MM.1S (cell line): ENCODE measurements around the gene PIEZO2.

Experiments used
- DNase-seq: peaks from one replicate; pipeline ENCODE4 v3.0.0-alpha.2; 2015
- H2AFZ ChIP-seq: fragments of 300-600 bp; sonication (generic); 2 replicates; pipeline ENCODE4 v1.6.0; 2016; ENCODE audit warnings: antibody characterized with exemption, low read length
- H3F3A ChIP-seq: fragments of 300-600 bp; sonication (generic); 2 replicates; pipeline ENCODE4 v1.6.1; 2016; ENCODE audit warnings: mild to moderate bottlenecking, antibody characterized with exemption, low read length, moderate library complexity, mixed read lengths; ENCODE audit not compliant: insufficient read depth
- H3K27ac ChIP-seq: fragments of 300-600 bp; sonication (generic); 2 replicates; pipeline ENCODE4 v1.5.1; 2016; ENCODE audit warnings: mild to moderate bottlenecking, low read length
- H3K27me3 ChIP-seq: fragments of 300-600 bp; sonication (generic); replicated peaks from 2 replicates; pipeline ENCODE4 v1.6.0; 2016; ENCODE audit warnings: low read length; ENCODE audit not compliant: insufficient read depth
- H3K36me3 ChIP-seq: fragments of 300-600 bp; sonication (generic); replicated peaks from 2 replicates; pipeline ENCODE4 v1.6.1; 2016; ENCODE audit warnings: mild to moderate bottlenecking, low read length, mixed read lengths; ENCODE audit not compliant: insufficient read depth
- H3K4me1 ChIP-seq: fragments of 300-600 bp; sonication (generic); 2 replicates; pipeline ENCODE4 v1.6.1; 2016; ENCODE audit warnings: low read length, mixed read lengths
- H3K4me2 ChIP-seq: fragments of 300-600 bp; sonication (generic); 2 replicates; pipeline ENCODE4 v1.6.0; 2016; ENCODE audit warnings: low read depth, low read length
- H3K4me3 ChIP-seq: fragments of 300-600 bp; sonication (generic); 2 replicates; pipeline ENCODE4 v1.5.1; 2016; ENCODE audit warnings: low read length, mixed read lengths
- H3K79me2 ChIP-seq: fragments of 300-600 bp; sonication (generic); 2 replicates; pipeline ENCODE4 v1.6.1; 2016; ENCODE audit warnings: mixed run types, low read length, mixed read lengths
- H3K9ac ChIP-seq: fragments of 300-600 bp; sonication (generic); 2 replicates; pipeline ENCODE4 v1.6.1; 2016; ENCODE audit warnings: low read length, mixed read lengths
- H3K9me2 ChIP-seq: fragments of 300-600 bp; sonication (generic); replicated peaks from 2 replicates; pipeline ENCODE4 v1.6.1; 2016; ENCODE audit warnings: mild to moderate bottlenecking, low read length, mixed read lengths; ENCODE audit not compliant: insufficient read depth
- H3K9me3 ChIP-seq: fragments of 300-600 bp; sonication (generic); replicated peaks from 2 replicates; pipeline ENCODE4 v1.6.1; 2016; ENCODE audit warnings: mild to moderate bottlenecking, low read length, mixed read lengths; ENCODE audit not compliant: insufficient read depth
- H4K20me1 ChIP-seq: fragments of 300-600 bp; sonication (generic); 2 replicates; pipeline ENCODE4 v1.6.1; 2016; ENCODE audit warnings: mild to moderate bottlenecking, low read length, moderate library complexity, mixed read lengths; ENCODE audit not compliant: insufficient read depth
- EZH2 ChIP-seq: fragments of 300-600 bp; sonication (generic); optimal IDR thresholded peaks from 2 replicates; pipeline ENCODE3; 2017; ENCODE audit warnings: low read depth, mild to moderate bottlenecking, antibody characterized with exemption, low read length, mixed read lengths
- EZH2phosphoT487 ChIP-seq: fragments of 300-600 bp; sonication (generic); IDR thresholded peaks from 2 replicates; pipeline ENCODE4 v1.6.1; 2018; ENCODE audit warnings: antibody characterized with exemption, low read length
- TF ChIP-seq, protein P1 (sequence below): fragments of 300-600 bp; sonication (generic); IDR thresholded peaks from 2 replicates; pipeline ENCODE4 v1.5.1; 2016; ENCODE audit warnings: antibody characterized with exemption, low read length, mixed read lengths

Gene PIEZO2

DNA sequence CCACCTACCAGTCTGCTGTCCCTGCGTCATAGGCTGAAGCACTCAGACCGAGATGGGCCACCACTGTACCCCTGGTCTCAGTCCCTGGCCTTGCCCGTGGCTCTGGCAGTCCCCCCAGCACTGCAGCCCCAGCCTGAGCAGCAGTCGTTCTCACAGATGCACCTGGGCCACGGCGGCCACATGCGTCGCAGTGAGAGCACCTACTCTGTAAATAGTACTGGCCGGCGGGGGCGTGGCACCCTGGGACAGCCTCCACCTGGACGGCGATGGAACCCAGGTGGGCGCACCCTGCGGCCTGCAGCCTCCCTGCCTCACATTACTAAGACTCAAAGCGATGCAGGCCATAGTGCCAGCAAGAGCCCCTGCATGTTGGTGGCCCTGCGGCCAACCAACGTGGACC lies 424.7 kb downstream of the PIEZO2 start:
- DNase-seq, result no peak
- Histone ChIP-seq H3K4me2 (no peak overlapping the region), H3F3A (no peaks in the 10 kb centered on the region), H3K4me3 (no peak overlapping the region), H2AFZ (no peak overlapping the region), H3K36me3 (no peaks in the 10 kb centered on the region), H3K4me1 (no peaks in the 10 kb centered on the region), H4K20me1 (no peaks in the 10 kb centered on the region), H3K9me3 (no peaks in the 10 kb centered on the region), H3K79me2 (no peaks in the 10 kb centered on the region), H3K9me2 (no peaks in the 10 kb centered on the region), H3K9ac (no peak overlapping the region), H3K27ac (no peak overlapping the region), H3K27me3 (no peaks in the 10 kb centered on the region)
- TF ChIP-seq EZH2phosphoT487, result no peak
- no peak for TF ChIP-seq EZH2

DNA sequence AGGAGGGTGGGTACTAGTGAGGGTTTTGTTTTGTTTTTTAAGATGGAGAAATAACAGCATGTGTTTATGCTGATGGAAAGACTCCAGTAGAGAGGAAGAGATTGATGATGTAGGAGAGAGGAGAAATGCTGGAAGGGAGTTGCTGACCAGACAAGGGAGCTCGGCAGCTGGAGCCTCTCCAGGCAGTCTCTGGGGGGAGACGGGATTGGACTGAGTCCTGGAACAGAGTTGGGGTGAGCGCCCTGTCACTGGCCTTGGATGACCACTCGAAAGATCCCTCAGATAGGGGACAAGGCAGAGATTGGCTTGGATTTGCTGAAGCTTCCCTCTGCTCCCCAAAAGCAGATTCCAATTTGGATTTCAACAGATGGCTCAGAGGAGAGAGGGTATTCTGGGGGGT lies 425.9 kb downstream of the PIEZO2 start:
- TF ChIP-seq, protein P1, sequence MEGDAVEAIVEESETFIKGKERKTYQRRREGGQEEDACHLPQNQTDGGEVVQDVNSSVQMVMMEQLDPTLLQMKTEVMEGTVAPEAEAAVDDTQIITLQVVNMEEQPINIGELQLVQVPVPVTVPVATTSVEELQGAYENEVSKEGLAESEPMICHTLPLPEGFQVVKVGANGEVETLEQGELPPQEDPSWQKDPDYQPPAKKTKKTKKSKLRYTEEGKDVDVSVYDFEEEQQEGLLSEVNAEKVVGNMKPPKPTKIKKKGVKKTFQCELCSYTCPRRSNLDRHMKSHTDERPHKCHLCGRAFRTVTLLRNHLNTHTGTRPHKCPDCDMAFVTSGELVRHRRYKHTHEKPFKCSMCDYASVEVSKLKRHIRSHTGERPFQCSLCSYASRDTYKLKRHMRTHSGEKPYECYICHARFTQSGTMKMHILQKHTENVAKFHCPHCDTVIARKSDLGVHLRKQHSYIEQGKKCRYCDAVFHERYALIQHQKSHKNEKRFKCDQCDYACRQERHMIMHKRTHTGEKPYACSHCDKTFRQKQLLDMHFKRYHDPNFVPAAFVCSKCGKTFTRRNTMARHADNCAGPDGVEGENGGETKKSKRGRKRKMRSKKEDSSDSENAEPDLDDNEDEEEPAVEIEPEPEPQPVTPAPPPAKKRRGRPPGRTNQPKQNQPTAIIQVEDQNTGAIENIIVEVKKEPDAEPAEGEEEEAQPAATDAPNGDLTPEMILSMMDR, result no peak
- no peak for TF ChIP-seq EZH2phosphoT487
- TF ChIP-seq EZH2, result no peak

DNA sequence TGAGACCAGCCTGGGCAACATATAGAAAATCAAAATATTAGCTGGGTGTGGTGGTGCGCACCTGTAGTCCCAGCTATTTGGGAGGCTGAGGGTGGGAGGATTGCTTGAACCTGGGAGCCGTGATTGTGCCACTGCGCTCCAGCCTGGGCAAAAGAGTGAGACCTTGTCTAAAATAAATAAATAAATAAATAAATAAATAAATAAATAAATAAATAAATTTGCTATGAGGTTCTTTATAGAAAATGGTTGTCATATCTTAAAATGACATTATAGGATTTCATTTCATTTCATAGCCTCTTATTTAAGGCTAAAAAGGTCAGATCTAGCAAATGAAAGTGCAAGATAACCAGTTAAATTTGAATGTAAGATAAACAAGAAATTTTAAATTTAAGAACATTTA lies 430.6 kb downstream of the PIEZO2 start:
- H3K4me1 ChIP-seq, result no peaks in the 10 kb centered on the region

More for the DNA sequence above, 425.9 kb downstream of the PIEZO2 start:
- Histone ChIP-seq H3K79me2 (no peaks in the 10 kb centered on the region), H3K27me3 (no peaks in the 10 kb centered on the region), H3K9me2 (no peaks in the 10 kb centered on the region), H3K9ac (no peak overlapping the region), H4K20me1 (no peaks in the 10 kb centered on the region), H3K9me3 (no peaks in the 10 kb centered on the region), H3K4me1 (no peaks in the 10 kb centered on the region), H2AFZ (no peak overlapping the region), H3K4me2 (no peak overlapping the region), H3K36me3 (no peaks in the 10 kb centered on the region), H3F3A (no peaks in the 10 kb centered on the region), H3K27ac (no peak overlapping the region), H3K4me3 (no peak overlapping the region)
- no peak for DNase-seq

DNA sequence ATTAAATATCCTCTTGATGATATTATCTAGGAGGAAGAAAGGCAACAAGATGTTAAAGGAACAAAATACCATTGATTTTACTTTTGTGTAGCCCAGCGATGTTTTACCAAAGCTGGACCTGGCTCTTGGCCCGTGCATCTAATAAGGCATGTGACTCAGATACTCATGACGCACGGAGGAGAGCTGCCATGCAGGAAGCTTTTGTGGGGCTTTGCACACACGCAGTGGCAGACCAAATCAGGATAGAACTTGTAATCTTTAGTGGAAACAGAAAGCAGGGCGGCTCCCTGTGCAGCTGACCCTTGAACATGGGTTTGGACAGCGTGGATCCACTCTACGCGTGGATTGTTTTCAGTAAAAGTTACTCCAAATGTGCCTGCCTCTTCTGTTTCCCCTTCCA lies 433.6 kb downstream of the PIEZO2 start:
- H3K36me3 ChIP-seq, result no peaks in the 10 kb centered on the region
- no peaks in the 10 kb centered on the region for H3K27me3 ChIP-seq
- no peaks in the 10 kb centered on the region for H3F3A ChIP-seq
- TF ChIP-seq EZH2 (no peak), EZH2phosphoT487 (no peak)
- TF ChIP-seq, protein P1, result no peak
- H3K4me3 ChIP-seq, result no peak overlapping the region
- H3K4me2 ChIP-seq, result no peak overlapping the region
- no peak overlapping the region for H2AFZ ChIP-seq
- no peak overlapping the region for H3K9ac ChIP-seq
- no peak for DNase-seq
- H3K27ac ChIP-seq, result no peak overlapping the region
- H4K20me1 ChIP-seq, result no peaks in the 10 kb centered on the region
- H3K9me3 ChIP-seq, result no peaks in the 10 kb centered on the region
- H3K4me1 ChIP-seq, result no peaks in the 10 kb centered on the region
- H3K9me2 ChIP-seq, result no peaks in the 10 kb centered on the region
- no peaks in the 10 kb centered on the region for H3K79me2 ChIP-seq

More for the DNA sequence above, 430.6 kb downstream of the PIEZO2 start:
- no peaks in the 10 kb centered on the region for H3K79me2 ChIP-seq
- no peaks in the 10 kb centered on the region for H3K36me3 ChIP-seq
- H3K27ac ChIP-seq, result no peak overlapping the region
- H3K4me2 ChIP-seq, result no peak overlapping the region
- no peaks in the 10 kb centered on the region for H3F3A ChIP-seq
- no peak overlapping the region for H3K9ac ChIP-seq
- no peaks in the 10 kb centered on the region for H4K20me1 ChIP-seq
- H3K4me3 ChIP-seq, result no peak overlapping the region
- no peak for TF ChIP-seq EZH2
- TF ChIP-seq EZH2phosphoT487, result no peak
- TF ChIP-seq, protein P1, result no peak
- DNase-seq, result no peak
- H3K27me3 ChIP-seq, result no peaks in the 10 kb centered on the region
- H2AFZ ChIP-seq, result no peak overlapping the region
- H3K9me3 ChIP-seq, result no peaks in the 10 kb centered on the region
- no peaks in the 10 kb centered on the region for H3K9me2 ChIP-seq
